ENCODE measurements around the gene FRMD1.

- TF ChIP-seq TAF1 (IDR thresholded peaks at IDR 0.05; ENCODE audit: borderline replicate concordance, insufficient read depth, low read length) = no peak
- TF ChIP-seq REST (IDR thresholded peaks at IDR 0.05; ENCODE audit: insufficient read depth in 1 of 2, low read depth in 2 of 2, low read length in 2 of 2) = no peak
- TF ChIP-seq SIN3A (IDR thresholded peaks at IDR 0.05; ENCODE audit: borderline replicate concordance, insufficient read depth, low read length) = no peak
- TF ChIP-seq POLR2AphosphoS5 (IDR thresholded peaks at IDR 0.05; ENCODE audit: low read depth, low read length) = no peak
- TF ChIP-seq FOXP2 (optimal IDR thresholded peaks at IDR 0.05; ENCODE audit: borderline replicate concordance, extremely low read depth, extremely low read length, insufficient read depth) = no peak
Measured at GRCh38 chr6:168099201-168100010, 20.4 kb upstream of the FRMD1 start.

All from PFSK-1 (cell line).